ENCODE measurements around the gene KMT5B. TPM values are rescaled to one million over a fixed set of nuclear protein-coding genes. Genes with fewer than 3 reads are reported as not detected.

Gene KMT5B
- total RNA-seq, 5 donors from 2014 or later (not counting 1 experiment from before 2014, with no cell fraction given), result 35.1 to 56.6 (median 48.5) TPM

DNA sequence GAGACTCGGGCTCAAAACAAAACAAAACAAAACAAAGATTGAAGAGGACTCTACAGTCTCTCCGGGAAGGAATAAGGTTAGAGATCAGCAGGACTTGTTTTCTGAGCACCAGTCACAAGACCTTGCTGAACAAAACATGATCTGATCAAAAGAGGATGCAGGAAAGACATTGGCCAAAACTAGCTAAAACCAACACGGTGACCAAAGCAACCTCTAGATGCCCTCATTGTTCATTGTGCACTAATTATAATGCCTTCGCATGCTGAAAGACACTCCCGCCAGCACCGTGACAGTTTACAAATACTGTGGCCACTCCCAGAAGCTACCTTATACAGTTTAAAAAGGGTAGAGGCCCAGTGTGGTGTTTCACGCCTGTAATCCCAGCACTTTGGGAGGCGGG lies 76.2 kb downstream of the KMT5B start:
- no peaks in the 10 kb centered on the region for H3K36me3 Mint-ChIP-seq
- WGBS (ENCODE audit: insufficient coverage), result 84% methylated on average over 3 of the region's 8 CpGs
- H3K27me3 ChIP-seq (replicated peaks in 1 of 2; ENCODE audit: control insufficient read depth in 2 of 2, extremely low read depth in 1 of 2, insufficient read depth in 2 of 2, low read length in 1 of 2), result peaks cover 0 to 4% of the 10 kb centered on the region in 2 experiments
- no peaks in the 10 kb centered on the region for H3K9me3 ChIP-seq
- H3K4me3 ChIP-seq (ENCODE audit: control insufficient read depth in 1 of 2, extremely low read depth in 1 of 2, low read length in 1 of 2), result no peak overlapping the region
- H3K9me3 Mint-ChIP-seq, result peaks cover 0 to 5% (median 4%) of the 10 kb centered on the region in 3 donors
- H3K4me1 ChIP-seq (ENCODE audit: control insufficient read depth in 1 of 2, extremely low read depth in 1 of 2, insufficient read depth in 2 of 2, low read length in 2 of 2), result peaks cover 3 to 9% of the 10 kb centered on the region in 2 experiments
- no peak overlapping the region for H3K4me3 Mint-ChIP-seq
- no peaks in the 10 kb centered on the region for H3K36me3 ChIP-seq (ENCODE audit: control insufficient read depth in 2 of 2, extremely low read depth in 1 of 2, insufficient read depth in 1 of 2, low read length in 1 of 2)
- no peak overlapping the region for H3K27ac ChIP-seq (ENCODE audit: low read length)
- H3K27me3 Mint-ChIP-seq, result peaks cover 0 to 2% of the 10 kb centered on the region in 2 donors
- CTCF ChIA-PET, result no interaction called here
- H3K4me1 Mint-ChIP-seq, result peaks cover 8 to 12% (median 11%) of the 10 kb centered on the region in 3 donors
- DNase-seq, result no peak
- no peak overlapping the region for H3K27ac Mint-ChIP-seq
- POLR2A ChIA-PET, result no interaction called here
- no peak for ATAC-seq (replicated peaks in 1 of 4)

DNA sequence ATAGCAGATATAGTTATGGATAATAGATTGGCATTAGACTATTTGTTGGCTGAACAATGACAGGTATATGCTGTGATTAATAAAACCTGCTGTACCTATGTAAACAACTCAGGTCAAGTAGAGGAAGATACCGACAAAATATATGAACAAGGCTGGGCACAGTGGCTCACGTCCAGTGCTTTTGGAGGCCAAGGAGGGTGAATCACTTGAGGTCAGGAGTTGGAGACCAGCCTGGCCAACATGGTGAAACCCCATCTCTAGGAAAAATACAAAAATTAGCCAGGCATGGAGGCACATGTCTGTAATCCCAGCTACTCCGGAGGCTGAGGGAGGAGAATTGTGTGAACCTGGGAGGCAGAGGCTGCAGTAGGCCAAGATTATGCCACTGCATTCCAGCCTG lies 77.9 kb downstream of the KMT5B start:
- Histone ChIP-seq H3K4me3 (ENCODE audit: control insufficient read depth in 1 of 2, extremely low read depth in 1 of 2, low read length in 1 of 2) (no peak overlapping the region), H3K4me1 (ENCODE audit: control insufficient read depth in 1 of 2, extremely low read depth in 1 of 2, insufficient read depth in 2 of 2, low read length in 2 of 2) (no peaks in the 10 kb centered on the region), H3K27me3 (replicated peaks in 1 of 2; ENCODE audit: control insufficient read depth in 2 of 2, extremely low read depth in 1 of 2, insufficient read depth in 2 of 2, low read length in 1 of 2) (peaks cover 0 to 4% of the 10 kb centered on the region in 2 experiments), H3K27ac (ENCODE audit: low read length) (no peak overlapping the region), H3K36me3 (ENCODE audit: control insufficient read depth in 2 of 2, extremely low read depth in 1 of 2, insufficient read depth in 1 of 2, low read length in 1 of 2) (no peaks in the 10 kb centered on the region), H3K9me3 (no peaks in the 10 kb centered on the region)
- DNase-seq (no peak), ATAC-seq (replicated peaks in 1 of 4) (no peak)
- H3K27ac Mint-ChIP-seq, result no peak overlapping the region
- WGBS (ENCODE audit: insufficient coverage), result no CpG with 5 or more reads among the region's 3 CpGs
- no peaks in the 10 kb centered on the region for H3K36me3 Mint-ChIP-seq
- peaks cover 0 to 5% (median 5%) of the 10 kb centered on the region in 3 donors for H3K9me3 Mint-ChIP-seq
- no peak overlapping the region for H3K4me3 Mint-ChIP-seq
- ChIA-PET CTCF (no interaction called here), POLR2A (no interaction called here)
- peaks cover 0 to 6% (median 3%) of the 10 kb centered on the region in 3 donors for H3K4me1 Mint-ChIP-seq
- peaks cover 0 to 2% of the 10 kb centered on the region in 2 donors for H3K27me3 Mint-ChIP-seq

DNA sequence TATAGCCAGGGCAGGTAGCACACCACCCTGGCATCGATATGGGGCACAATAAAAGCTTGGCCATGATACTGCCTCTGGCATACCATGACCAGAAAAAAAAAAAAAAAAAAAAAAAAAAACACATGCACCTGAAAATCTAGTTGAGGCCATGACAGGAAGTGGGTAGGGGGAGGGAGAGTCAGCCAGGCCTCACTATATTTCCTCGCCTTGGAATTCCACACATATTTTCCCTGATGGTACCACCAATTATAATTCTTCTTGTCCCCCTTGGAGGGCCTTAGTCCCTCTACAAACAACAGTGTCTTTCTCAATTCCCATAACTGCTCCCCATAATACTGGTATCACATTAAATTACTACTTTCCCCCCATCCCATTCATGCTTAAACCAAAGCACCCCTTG lies 79.3 kb downstream of the KMT5B start:
- peaks cover 0 to 14% of the 10 kb centered on the region in 2 experiments for H3K27me3 ChIP-seq (replicated peaks in 1 of 2; ENCODE audit: control insufficient read depth in 2 of 2, extremely low read depth in 1 of 2, insufficient read depth in 2 of 2, low read length in 1 of 2)
- peaks cover 0 to 5% (median 5%) of the 10 kb centered on the region in 3 donors for H3K9me3 Mint-ChIP-seq
- peaks cover 4% of the 10 kb centered on the region for H3K36me3 Mint-ChIP-seq
- H3K9me3 ChIP-seq, result no peaks in the 10 kb centered on the region
- peak overlapping the region in 1 of 3 donors; percentile 16 for H3K4me3 Mint-ChIP-seq
- CTCF ChIA-PET, result no interaction called here
- H3K4me1 Mint-ChIP-seq, result peaks cover 4 to 6% (median 4%) of the 10 kb centered on the region in 3 donors
- DNase-seq (no peak), ATAC-seq (replicated peaks in 1 of 4) (no peak)
- no peaks in the 10 kb centered on the region for H3K4me1 ChIP-seq (ENCODE audit: control insufficient read depth in 1 of 2, extremely low read depth in 1 of 2, insufficient read depth in 2 of 2, low read length in 2 of 2)
- H3K27ac Mint-ChIP-seq, result no peak overlapping the region
- H3K4me3 ChIP-seq (ENCODE audit: control insufficient read depth in 1 of 2, extremely low read depth in 1 of 2, low read length in 1 of 2), result no peak overlapping the region
- no peak overlapping the region for H3K27ac ChIP-seq (ENCODE audit: low read length)
- POLR2A ChIA-PET, result no interaction called here
- no peaks in the 10 kb centered on the region for H3K36me3 ChIP-seq (ENCODE audit: control insufficient read depth in 2 of 2, extremely low read depth in 1 of 2, insufficient read depth in 1 of 2, low read length in 1 of 2)
- WGBS (ENCODE audit: insufficient coverage), result no CpG with 5 or more reads among the region's 2 CpGs
- H3K27me3 Mint-ChIP-seq, result peaks cover 13 to 15% of the 10 kb centered on the region in 2 donors

DNA sequence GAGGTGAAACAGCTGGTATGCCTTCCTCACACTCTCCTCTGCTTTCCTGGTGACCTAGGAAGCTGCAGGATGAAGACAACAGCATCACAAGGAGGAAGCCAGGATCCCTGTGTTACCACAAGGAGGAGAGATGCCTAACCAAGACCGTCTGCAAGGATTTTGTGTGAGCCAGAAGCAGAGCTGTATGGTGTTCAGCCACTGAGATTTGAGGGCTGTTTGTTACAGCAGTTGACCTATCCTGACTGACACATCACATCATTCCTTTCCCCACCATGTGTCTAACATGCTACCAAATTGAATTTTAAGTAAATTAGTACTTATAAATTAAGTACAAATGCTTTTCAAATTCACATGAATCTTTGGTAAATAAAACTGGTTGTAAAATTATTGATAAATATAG lies 83.0 kb downstream of the KMT5B start:
- POLR2A ChIA-PET, result no interaction called here
- DNase-seq (no peak), ATAC-seq (replicated peaks in 1 of 4) (no peak)
- CTCF ChIA-PET, result no interaction called here
- H3K27ac Mint-ChIP-seq, result no peak overlapping the region
- Histone ChIP-seq H3K36me3 (ENCODE audit: control insufficient read depth in 2 of 2, extremely low read depth in 1 of 2, insufficient read depth in 1 of 2, low read length in 1 of 2) (no peaks in the 10 kb centered on the region), H3K27me3 (replicated peaks in 1 of 2; ENCODE audit: control insufficient read depth in 2 of 2, extremely low read depth in 1 of 2, insufficient read depth in 2 of 2, low read length in 1 of 2) (peaks cover 0 to 34% of the 10 kb centered on the region in 2 experiments), H3K9me3 (no peaks in the 10 kb centered on the region), H3K4me3 (ENCODE audit: control insufficient read depth in 1 of 2, extremely low read depth in 1 of 2, low read length in 1 of 2) (no peak overlapping the region), H3K27ac (ENCODE audit: low read length) (no peak overlapping the region), H3K4me1 (ENCODE audit: control insufficient read depth in 1 of 2, extremely low read depth in 1 of 2, insufficient read depth in 2 of 2, low read length in 2 of 2) (no peaks in the 10 kb centered on the region)
- peaks cover 14 to 17% of the 10 kb centered on the region in 2 donors for H3K27me3 Mint-ChIP-seq
- H3K9me3 Mint-ChIP-seq, result peaks cover 0 to 5% (median 5%) of the 10 kb centered on the region in 3 donors
- H3K4me1 Mint-ChIP-seq, result peaks cover 4 to 6% (median 4%) of the 10 kb centered on the region in 3 donors
- H3K36me3 Mint-ChIP-seq, result peaks cover 4% of the 10 kb centered on the region
- no peak overlapping the region for H3K4me3 Mint-ChIP-seq
- 100% methylated on average over 1 of the region's 1 CpG for WGBS (ENCODE audit: insufficient coverage)

DNA sequence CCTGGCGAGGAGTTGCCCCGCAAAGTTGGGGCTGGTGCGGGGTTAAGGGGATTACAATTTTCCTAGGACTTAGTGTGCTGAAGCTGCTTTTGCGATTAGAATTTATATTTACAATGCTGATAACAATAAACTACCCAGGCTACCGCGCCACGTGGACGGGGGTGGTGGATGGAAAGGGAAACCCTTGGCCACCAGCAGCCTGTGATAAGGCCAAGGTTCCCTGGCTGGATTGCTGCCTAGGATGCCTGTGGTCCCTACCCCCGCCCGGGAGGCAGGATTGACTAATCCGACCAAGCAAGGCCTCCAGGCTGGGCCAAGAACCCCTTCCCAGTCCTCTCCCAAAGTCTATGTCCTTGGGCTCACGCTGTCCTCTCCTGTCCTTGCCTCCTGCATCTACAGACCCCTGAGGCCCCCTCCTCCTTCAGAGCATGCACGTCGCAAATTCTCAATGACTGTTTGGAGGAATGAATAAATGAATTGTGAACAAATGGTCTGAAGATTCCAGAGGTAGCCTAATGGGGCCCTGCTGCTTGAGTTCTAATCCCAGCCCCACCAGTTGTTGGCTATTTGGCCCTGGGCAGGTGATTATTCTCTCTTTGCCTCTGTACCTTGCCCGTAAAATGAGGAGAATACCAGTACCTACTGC lies 84.3 kb downstream of the KMT5B start:
- peaks cover 0 to 5% (median 5%) of the 10 kb centered on the region in 3 donors for H3K9me3 Mint-ChIP-seq
- no peaks in the 10 kb centered on the region for H3K36me3 ChIP-seq (ENCODE audit: control insufficient read depth in 2 of 2, extremely low read depth in 1 of 2, insufficient read depth in 1 of 2, low read length in 1 of 2)
- no peak overlapping the region for H3K4me3 Mint-ChIP-seq
- POLR2A ChIA-PET, result no interaction called here
- no CpG with 5 or more reads among the region's 15 CpGs for WGBS (ENCODE audit: insufficient coverage)
- H3K27ac Mint-ChIP-seq, result no peak overlapping the region
- H3K4me1 ChIP-seq (ENCODE audit: control insufficient read depth in 1 of 2, extremely low read depth in 1 of 2, insufficient read depth in 2 of 2, low read length in 2 of 2), result no peaks in the 10 kb centered on the region
- H3K36me3 Mint-ChIP-seq, result peaks cover 4% of the 10 kb centered on the region
- H3K27ac ChIP-seq (ENCODE audit: low read length), result no peak overlapping the region
- H3K27me3 Mint-ChIP-seq, result peaks cover 14 to 17% of the 10 kb centered on the region in 2 donors
- peaks cover 0 to 34% of the 10 kb centered on the region in 2 experiments for H3K27me3 ChIP-seq (replicated peaks in 1 of 2; ENCODE audit: control insufficient read depth in 2 of 2, extremely low read depth in 1 of 2, insufficient read depth in 2 of 2, low read length in 1 of 2)
- DNase-seq (no peak), ATAC-seq (replicated peaks in 1 of 4) (no peak)
- CTCF ChIA-PET, result no interaction called here
- no peaks in the 10 kb centered on the region for H3K9me3 ChIP-seq
- H3K4me3 ChIP-seq (ENCODE audit: control insufficient read depth in 1 of 2, extremely low read depth in 1 of 2, low read length in 1 of 2), result no peak overlapping the region
- H3K4me1 Mint-ChIP-seq, result peaks cover 2 to 4% (median 2%) of the 10 kb centered on the region in 3 donors

DNA sequence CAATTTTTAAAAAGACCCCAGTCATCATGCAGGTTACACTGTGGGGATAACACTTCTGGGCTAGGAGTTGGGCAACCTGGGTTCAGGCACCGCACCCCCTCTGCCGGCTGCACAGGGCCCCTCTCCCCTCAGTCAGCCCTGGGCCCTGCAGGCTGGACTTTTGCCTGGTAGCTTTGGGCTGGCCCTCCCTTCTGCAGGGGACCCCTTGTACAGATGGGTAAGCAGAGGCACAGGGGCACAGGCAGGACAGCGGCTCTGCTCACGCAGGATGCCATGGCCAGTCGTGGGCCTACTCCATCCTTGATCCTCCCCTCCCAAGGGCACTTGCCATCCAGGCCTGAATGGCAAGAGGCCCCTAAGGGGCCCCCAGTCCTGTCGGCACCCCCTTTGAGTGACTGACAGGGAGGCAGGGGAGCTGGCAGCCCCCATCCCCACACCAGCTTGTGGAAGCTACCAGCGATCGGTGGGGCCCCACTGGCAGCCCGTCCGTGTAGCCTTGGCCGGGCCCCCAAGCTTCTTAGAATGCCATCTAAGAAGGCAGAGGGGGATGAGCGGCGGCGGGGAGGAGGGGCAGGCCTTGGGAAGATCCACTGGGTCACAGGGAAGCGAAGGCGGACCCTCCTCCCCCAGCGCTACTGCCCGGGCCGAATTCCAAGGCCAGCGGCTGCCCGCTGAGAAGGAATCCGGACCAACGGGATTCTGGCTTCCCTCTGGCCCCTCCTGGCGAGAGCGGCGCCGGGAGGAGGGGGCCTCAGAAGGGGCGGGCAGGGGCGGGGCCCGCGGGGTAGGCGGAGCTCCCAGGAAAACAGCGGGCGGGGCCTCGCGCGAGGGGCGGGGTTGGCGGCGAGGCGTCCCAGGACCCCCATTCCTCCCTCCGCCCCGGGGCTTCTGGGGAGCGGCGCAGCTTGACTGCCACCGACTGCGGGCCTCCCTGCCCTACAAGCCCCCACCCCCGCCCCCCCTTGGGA lies 85.1 kb downstream of the KMT5B start:
- peak in 1 of 4 experiments; percentile 38 for ATAC-seq (replicated peaks in 1 of 4)

More for the DNA sequence above, 85.1 kb downstream of the KMT5B start:
- Mint-ChIP-seq H3K36me3 (peaks cover 4% of the 10 kb centered on the region), H3K4me1 (peaks cover 0 to 4% (median 2%) of the 10 kb centered on the region in 3 donors), H3K27ac (no peak overlapping the region), H3K9me3 (peaks cover 0 to 5% (median 5%) of the 10 kb centered on the region in 3 donors), H3K4me3 (no peak overlapping the region), H3K27me3 (peaks cover 14 to 17% of the 10 kb centered on the region in 2 donors)
- no peak for DNase-seq
- Histone ChIP-seq H3K27me3 (replicated peaks in 1 of 2; ENCODE audit: control insufficient read depth in 2 of 2, extremely low read depth in 1 of 2, insufficient read depth in 2 of 2, low read length in 1 of 2) (peaks cover 0 to 34% of the 10 kb centered on the region in 2 experiments), H3K36me3 (ENCODE audit: control insufficient read depth in 2 of 2, extremely low read depth in 1 of 2, insufficient read depth in 1 of 2, low read length in 1 of 2) (no peaks in the 10 kb centered on the region), H3K27ac (ENCODE audit: low read length) (no peak overlapping the region), H3K9me3 (no peaks in the 10 kb centered on the region), H3K4me3 (ENCODE audit: control insufficient read depth in 1 of 2, extremely low read depth in 1 of 2, low read length in 1 of 2) (no peak overlapping the region), H3K4me1 (ENCODE audit: control insufficient read depth in 1 of 2, extremely low read depth in 1 of 2, insufficient read depth in 2 of 2, low read length in 2 of 2) (no peaks in the 10 kb centered on the region)
- ChIA-PET POLR2A (no interaction called here), CTCF (interaction anchor here in 1 of 2 donors (1.4 kb wide), 1 partner anchor 10 kb away, joined by 6 read pairs; no protein-coding TSS in a partner anchor)
- 20% methylated on average over 34 of the region's 48 CpGs for WGBS (ENCODE audit: insufficient coverage)

Measured in T-cell (primary cell).